ENCODE data around the gene GRID1. TPM values are rescaled to one million over a fixed set of nuclear protein-coding genes. Genes with fewer than 3 reads are reported as not detected.

The GRID1 gene
- total and polyA plus RNA-seq, 2 experiments from 2014 or later: not detected

GRCh38 chr10:85666102-85666501 is 700.5 kb downstream of the GRID1 start:
- Histone ChIP-seq H4K20me1 (ENCODE audit: insufficient read depth) (no peaks in the 10 kb centered on the region), H3K4me1 (ENCODE audit: insufficient read depth) (no peaks in the 10 kb centered on the region), H3K9me2 (ENCODE audit: insufficient read depth) (no peaks in the 10 kb centered on the region), H3K36me3 (ENCODE audit: low read depth) (no peaks in the 10 kb centered on the region), H3K27me3 (replicated peaks; ENCODE audit: insufficient read depth) (no peaks in the 10 kb centered on the region), H3K27ac (no peak overlapping the region), H3K4me3 (no peak overlapping the region), H3K79me2 (ENCODE audit: insufficient read depth) (no peaks in the 10 kb centered on the region), H3K9me3 (ENCODE audit: low read depth) (no peaks in the 10 kb centered on the region), H3K4me2 (ENCODE audit: unreplicated experiment) (no peak overlapping the region), H3K9ac (no peak overlapping the region), H3F3A (ENCODE audit: insufficient read depth) (no peaks in the 10 kb centered on the region), H2AFZ (no peak overlapping the region)
- 35 to 39% methylated on average over 2 of the region's 2 CpGs for WGBS, 2 experiments (ENCODE audit: low coverage in 1 of 2, low lambda C conversion rate in 2 of 2, missing lambda C conversion rate in 2 of 2)
- no peak for DNase-seq
- in situ Hi-C loops (cut with MboI): no loop called here
- no peak for TF ChIP-seq EZH2 (IDR thresholded peaks at IDR 0.05; ENCODE audit: insufficient read depth, poor library complexity, severe bottlenecking)
- no peak for TF ChIP-seq EZH2phosphoT487 (IDR thresholded peaks at IDR 0.05; ENCODE audit: insufficient read depth, low read depth)

GRCh38 chr10:85665681-85666080 is 700.9 kb downstream of the GRID1 start:
- Histone ChIP-seq H3K4me3 (no peak overlapping the region), H4K20me1 (ENCODE audit: insufficient read depth) (no peaks in the 10 kb centered on the region), H3K4me2 (ENCODE audit: unreplicated experiment) (no peak overlapping the region), H3K9ac (no peak overlapping the region), H3K9me3 (ENCODE audit: low read depth) (no peaks in the 10 kb centered on the region), H3K9me2 (ENCODE audit: insufficient read depth) (no peaks in the 10 kb centered on the region), H2AFZ (no peak overlapping the region), H3K27me3 (replicated peaks; ENCODE audit: insufficient read depth) (no peaks in the 10 kb centered on the region), H3K36me3 (ENCODE audit: low read depth) (no peaks in the 10 kb centered on the region), H3K79me2 (ENCODE audit: insufficient read depth) (no peaks in the 10 kb centered on the region), H3K27ac (no peak overlapping the region), H3K4me1 (ENCODE audit: insufficient read depth) (no peaks in the 10 kb centered on the region), H3F3A (ENCODE audit: insufficient read depth) (no peaks in the 10 kb centered on the region)
- 22% methylated on average over 6 of the region's 6 CpGs for WGBS, 2 experiments (ENCODE audit: low coverage in 1 of 2, low lambda C conversion rate in 2 of 2, missing lambda C conversion rate in 2 of 2)
- in situ Hi-C loops (cut with MboI): no loop called here
- no peak for DNase-seq
- TF ChIP-seq EZH2 (IDR thresholded peaks at IDR 0.05; ENCODE audit: insufficient read depth, poor library complexity, severe bottlenecking): no peak
- no peak for TF ChIP-seq EZH2phosphoT487 (IDR thresholded peaks at IDR 0.05; ENCODE audit: insufficient read depth, low read depth)

- no peaks in the 10 kb centered on the region for H3K9me3 ChIP-seq (ENCODE audit: low read depth)
- 13 to 18% methylated on average over 1 of the region's 1 CpG for WGBS, 2 experiments (ENCODE audit: low coverage in 1 of 2, low lambda C conversion rate in 2 of 2, missing lambda C conversion rate in 2 of 2)
- no peaks in the 10 kb centered on the region for H4K20me1 ChIP-seq (ENCODE audit: insufficient read depth)
- no peaks in the 10 kb centered on the region for H3F3A ChIP-seq (ENCODE audit: insufficient read depth)
- no peak overlapping the region for H2AFZ ChIP-seq
- TF ChIP-seq EZH2 (IDR thresholded peaks at IDR 0.05; ENCODE audit: insufficient read depth, poor library complexity, severe bottlenecking) (no peak), EZH2phosphoT487 (IDR thresholded peaks at IDR 0.05; ENCODE audit: insufficient read depth, low read depth) (no peak)
- H3K4me1 ChIP-seq (ENCODE audit: insufficient read depth): no peaks in the 10 kb centered on the region
- H3K27me3 ChIP-seq (replicated peaks; ENCODE audit: insufficient read depth): no peaks in the 10 kb centered on the region
- no peak overlapping the region for H3K27ac ChIP-seq
- no peaks in the 10 kb centered on the region for H3K9me2 ChIP-seq (ENCODE audit: insufficient read depth)
- no peaks in the 10 kb centered on the region for H3K36me3 ChIP-seq (ENCODE audit: low read depth)
- no peak for DNase-seq
- no peak overlapping the region for H3K4me3 ChIP-seq
- in situ Hi-C loops (cut with MboI): no loop called here
- H3K4me2 ChIP-seq (ENCODE audit: unreplicated experiment): no peak overlapping the region
- H3K9ac ChIP-seq: no peak overlapping the region
- H3K79me2 ChIP-seq (ENCODE audit: insufficient read depth): no peaks in the 10 kb centered on the region
Measured at GRCh38 chr10:85665078-85665477, 701.5 kb downstream of the GRID1 start.

DNA sequence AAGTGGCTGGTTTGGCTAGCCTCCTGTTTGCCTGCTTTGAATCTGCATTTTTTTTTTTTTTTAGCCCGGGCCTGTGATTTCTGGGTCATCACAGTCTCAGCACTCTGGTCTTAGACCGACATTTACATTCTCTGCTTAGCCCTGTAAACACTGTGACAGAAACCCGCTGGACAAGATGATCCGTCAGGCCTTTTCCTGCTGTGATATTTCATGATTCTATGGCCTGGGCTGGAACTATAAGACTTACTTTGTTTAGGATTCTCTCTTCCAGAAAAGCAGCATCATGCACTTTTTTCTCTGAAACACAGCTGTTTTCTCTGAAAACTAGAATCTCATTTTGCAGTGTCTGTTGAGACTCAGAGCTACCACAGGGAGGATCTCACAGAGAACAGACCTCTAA is 705.5 kb downstream of the GRID1 start:
- Histone ChIP-seq H3K36me3 (ENCODE audit: low read depth) (no peaks in the 10 kb centered on the region), H3K4me3 (no peak overlapping the region), H3K27ac (no peak overlapping the region), H3K79me2 (ENCODE audit: insufficient read depth) (no peaks in the 10 kb centered on the region), H3F3A (ENCODE audit: insufficient read depth) (no peaks in the 10 kb centered on the region), H3K9ac (no peak overlapping the region), H3K4me1 (ENCODE audit: insufficient read depth) (no peaks in the 10 kb centered on the region), H3K9me2 (ENCODE audit: insufficient read depth) (no peaks in the 10 kb centered on the region), H3K4me2 (ENCODE audit: unreplicated experiment) (no peak overlapping the region), H2AFZ (no peak overlapping the region), H3K9me3 (ENCODE audit: low read depth) (no peaks in the 10 kb centered on the region), H3K27me3 (replicated peaks; ENCODE audit: insufficient read depth) (no peaks in the 10 kb centered on the region), H4K20me1 (ENCODE audit: insufficient read depth) (no peaks in the 10 kb centered on the region)
- DNase-seq: no peak
- in situ Hi-C loops (cut with MboI): no loop called here
- 47 to 48% methylated on average over 4 of the region's 4 CpGs for WGBS, 2 experiments (ENCODE audit: low coverage in 1 of 2, low lambda C conversion rate in 2 of 2, missing lambda C conversion rate in 2 of 2)
- TF ChIP-seq EZH2phosphoT487 (IDR thresholded peaks at IDR 0.05; ENCODE audit: insufficient read depth, low read depth): no peak
- no peak for TF ChIP-seq EZH2 (IDR thresholded peaks at IDR 0.05; ENCODE audit: insufficient read depth, poor library complexity, severe bottlenecking)

GRCh38 chr10:85659331-85659730 is 707.3 kb downstream of the GRID1 start:
- Histone ChIP-seq H3K4me2 (ENCODE audit: unreplicated experiment) (no peak overlapping the region), H3K27ac (no peak overlapping the region), H2AFZ (no peak overlapping the region), H3K9ac (no peak overlapping the region), H3K36me3 (ENCODE audit: low read depth) (no peaks in the 10 kb centered on the region), H3F3A (ENCODE audit: insufficient read depth) (no peaks in the 10 kb centered on the region), H3K9me2 (ENCODE audit: insufficient read depth) (no peaks in the 10 kb centered on the region), H3K9me3 (ENCODE audit: low read depth) (no peaks in the 10 kb centered on the region), H3K4me1 (ENCODE audit: insufficient read depth) (no peaks in the 10 kb centered on the region), H3K79me2 (ENCODE audit: insufficient read depth) (no peaks in the 10 kb centered on the region), H4K20me1 (ENCODE audit: insufficient read depth) (no peaks in the 10 kb centered on the region), H3K4me3 (no peak overlapping the region), H3K27me3 (replicated peaks; ENCODE audit: insufficient read depth) (no peaks in the 10 kb centered on the region)
- DNase-seq: no peak
- TF ChIP-seq EZH2 (IDR thresholded peaks at IDR 0.05; ENCODE audit: insufficient read depth, poor library complexity, severe bottlenecking) (no peak), EZH2phosphoT487 (IDR thresholded peaks at IDR 0.05; ENCODE audit: insufficient read depth, low read depth) (no peak)
- in situ Hi-C loops (cut with MboI): no loop called here
- WGBS, 2 experiments (ENCODE audit: low coverage in 1 of 2, low lambda C conversion rate in 2 of 2, missing lambda C conversion rate in 2 of 2): 44 to 47% methylated on average over 1 of the region's 1 CpG
